Activated CD8-positive, alpha-beta memory T cell treated with anti-CD3 and anti-CD28 coated beads, Interleukin-2, amount 50 U/mL, for 48 hours (primary cell): ENCODE data around the gene HES6.
"Not testable (repeated sequence)": the region's sequence is repeated elsewhere in the genome, so short reads cannot be mapped to it uniquely, and the experiment has no call there.

Experiments used
- DNase-seq: peaks from one replicate; pipeline ENCODE4 v3.0.0-alpha.2; 2020

Gene HES6, protein sequence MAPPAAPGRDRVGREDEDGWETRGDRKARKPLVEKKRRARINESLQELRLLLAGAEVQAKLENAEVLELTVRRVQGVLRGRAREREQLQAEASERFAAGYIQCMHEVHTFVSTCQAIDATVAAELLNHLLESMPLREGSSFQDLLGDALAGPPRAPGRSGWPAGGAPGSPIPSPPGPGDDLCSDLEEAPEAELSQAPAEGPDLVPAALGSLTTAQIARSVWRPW

DNA sequence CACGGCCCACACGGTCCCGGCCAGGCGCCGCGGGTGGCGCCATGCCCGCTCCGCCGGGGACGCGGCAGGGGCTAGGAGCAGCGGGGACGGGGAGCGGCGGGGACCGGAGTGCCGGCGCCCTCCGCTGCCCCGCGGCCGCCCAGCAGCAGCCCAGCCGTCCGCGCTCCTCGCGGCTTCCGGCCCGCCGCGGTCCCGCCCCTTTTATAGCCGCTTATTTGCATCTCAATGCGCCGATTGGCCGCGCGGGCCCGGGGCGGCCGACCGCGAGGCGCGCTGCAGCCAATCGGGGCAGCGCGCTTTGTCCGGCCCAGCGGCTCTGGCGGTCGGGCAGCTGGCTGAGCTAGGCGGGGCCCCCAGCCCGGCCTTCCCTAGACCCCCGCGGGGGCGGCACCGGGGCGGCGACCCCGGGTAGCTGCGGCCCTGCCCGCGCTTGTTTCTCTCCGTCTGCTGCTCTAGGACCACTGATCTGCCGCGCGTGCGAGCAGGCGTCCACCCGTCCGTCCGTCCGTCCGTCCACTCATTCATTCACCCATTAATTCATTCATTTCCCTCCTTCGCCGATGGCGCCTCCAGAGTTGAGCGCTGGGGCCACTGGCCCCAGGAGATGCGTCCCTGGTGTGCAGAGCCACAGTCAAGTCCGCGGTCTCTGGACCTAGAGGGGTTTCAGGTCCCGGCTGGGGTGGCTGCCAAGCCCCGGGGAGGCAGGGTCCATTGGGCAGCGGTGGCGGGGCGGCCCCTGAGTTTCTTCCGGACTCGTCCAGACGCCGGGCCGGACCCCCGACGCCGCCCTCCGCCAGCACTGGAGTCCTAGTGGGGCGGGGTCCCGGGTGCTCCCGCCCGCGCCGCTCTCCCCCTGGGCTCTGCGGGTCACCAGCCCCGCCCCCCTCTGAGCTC lies at the start of gene HES6:
Gene HES6 (minus strand): TSS at position 176 of the 894 bp plus-strand sequence. CDS start 133 bp downstream, at position 43.
- DNase-seq = peak; percentile 86

DNA sequence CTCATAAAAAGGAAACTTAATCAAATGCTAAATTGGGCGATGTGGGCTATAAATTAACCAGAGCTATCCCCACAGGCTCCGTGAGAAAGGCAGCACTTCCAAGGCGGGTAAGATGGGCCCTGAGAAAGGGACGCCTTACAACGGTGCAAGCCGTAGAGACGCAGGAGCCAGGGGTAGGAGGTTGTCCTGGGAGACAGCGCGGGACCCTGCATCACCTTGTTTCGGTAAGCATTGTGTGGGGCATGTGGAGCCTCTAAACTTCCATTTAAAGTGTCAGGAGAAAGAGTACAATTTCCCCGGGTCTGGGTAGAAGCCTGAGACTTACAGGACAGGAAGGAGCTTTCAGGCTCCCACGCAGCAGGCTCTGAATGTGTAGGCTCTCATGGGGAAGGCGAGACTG lies 49.7 kb upstream of the HES6 start:
- no peak for DNase-seq

DNA sequence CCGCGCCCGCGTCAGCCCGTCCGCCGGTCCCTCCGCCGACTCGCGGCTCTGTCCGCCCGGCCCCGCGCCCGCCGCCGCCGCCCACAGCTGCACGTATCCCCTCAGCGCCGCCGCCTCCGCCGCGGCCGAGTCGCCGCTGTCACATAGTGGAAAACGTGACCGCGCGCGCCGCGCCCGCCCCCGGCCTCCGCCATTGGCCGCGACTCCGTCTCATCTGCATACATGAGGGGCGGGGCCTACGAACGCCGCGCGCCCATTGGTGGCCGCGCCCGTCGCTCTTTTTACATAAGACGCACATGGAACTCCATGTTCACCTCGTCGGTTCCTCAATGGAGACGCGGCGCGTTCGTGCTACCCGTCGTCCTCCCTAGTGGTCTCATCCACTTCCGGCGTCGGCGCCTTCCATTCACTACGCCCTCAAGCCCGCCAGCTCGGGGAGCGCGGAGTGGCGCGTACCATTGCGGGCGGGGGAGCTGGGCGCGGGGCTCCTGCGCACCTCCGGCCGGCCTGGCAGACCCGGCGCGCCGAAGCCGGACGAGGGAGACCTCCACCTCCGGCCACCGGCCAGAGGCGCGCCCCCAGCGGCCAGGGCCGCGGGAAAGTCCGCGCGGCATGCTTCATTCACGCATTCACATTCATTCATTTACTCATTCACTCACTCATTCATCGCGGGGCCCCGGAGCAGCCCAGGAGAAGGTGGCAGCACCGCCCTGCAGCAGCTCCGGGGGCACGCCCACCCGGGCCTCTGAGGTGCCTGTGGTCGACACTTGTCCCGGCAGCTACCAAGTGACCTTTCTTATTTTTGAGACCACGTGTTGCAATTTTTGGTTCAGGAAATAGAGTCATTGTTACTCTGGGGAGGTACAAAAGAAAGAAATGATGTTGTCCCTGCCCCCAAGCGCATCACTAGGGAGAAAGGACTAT lies 49.1 kb upstream of the HES6 start:
- DNase-seq = peak; percentile 99

DNA sequence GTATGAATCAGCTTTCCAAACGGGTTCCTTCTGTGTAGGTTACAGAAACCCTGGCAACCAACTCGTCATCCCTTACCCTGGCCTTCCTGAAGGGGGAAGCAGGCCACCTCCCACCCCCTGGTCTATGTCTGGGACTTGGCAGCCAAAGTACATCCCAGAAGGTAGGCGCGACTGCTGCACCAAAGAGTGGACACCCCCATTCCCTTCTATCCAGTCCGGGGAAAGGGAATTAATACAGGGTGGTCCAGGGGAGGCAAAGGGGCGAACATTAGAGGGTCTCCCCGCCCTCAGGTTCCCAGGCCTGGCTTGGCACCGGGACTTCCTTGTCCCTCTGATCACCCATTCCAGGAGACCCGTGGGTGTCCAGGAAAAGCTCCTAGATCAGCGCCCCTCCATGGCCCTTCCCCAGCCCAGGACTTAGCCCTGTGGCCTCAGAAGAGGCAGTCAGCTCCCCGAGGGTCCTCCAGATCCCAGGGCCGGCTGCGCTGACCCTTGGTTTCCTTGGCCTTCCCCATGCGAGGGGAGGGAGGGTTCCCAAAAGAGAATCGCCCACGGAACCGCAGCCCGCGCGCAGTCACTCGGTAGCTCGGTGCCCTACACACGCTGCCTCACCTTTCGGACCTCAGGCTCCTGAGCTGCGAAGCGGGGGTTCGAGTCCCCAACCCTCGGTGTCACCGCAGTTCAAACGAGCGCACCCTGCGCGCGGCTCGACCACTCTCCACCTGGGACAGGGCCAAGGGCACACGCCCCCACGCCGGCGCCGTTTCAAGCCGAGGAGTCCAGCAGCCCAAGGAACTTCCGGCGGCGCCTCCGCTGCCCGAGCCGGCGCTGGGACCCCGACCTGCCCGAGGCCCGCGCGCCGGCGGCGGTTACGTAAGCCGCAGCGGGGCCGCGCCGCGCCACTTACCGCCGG lies 48.2 kb upstream of the HES6 start, which contains the start of gene PER2:
Gene PER2 (minus strand): TSS at position 874 of the 913 bp plus-strand sequence. CDS start 10,674 bp downstream, outside the sequence.
- peak; percentile 80 for DNase-seq

DNA sequence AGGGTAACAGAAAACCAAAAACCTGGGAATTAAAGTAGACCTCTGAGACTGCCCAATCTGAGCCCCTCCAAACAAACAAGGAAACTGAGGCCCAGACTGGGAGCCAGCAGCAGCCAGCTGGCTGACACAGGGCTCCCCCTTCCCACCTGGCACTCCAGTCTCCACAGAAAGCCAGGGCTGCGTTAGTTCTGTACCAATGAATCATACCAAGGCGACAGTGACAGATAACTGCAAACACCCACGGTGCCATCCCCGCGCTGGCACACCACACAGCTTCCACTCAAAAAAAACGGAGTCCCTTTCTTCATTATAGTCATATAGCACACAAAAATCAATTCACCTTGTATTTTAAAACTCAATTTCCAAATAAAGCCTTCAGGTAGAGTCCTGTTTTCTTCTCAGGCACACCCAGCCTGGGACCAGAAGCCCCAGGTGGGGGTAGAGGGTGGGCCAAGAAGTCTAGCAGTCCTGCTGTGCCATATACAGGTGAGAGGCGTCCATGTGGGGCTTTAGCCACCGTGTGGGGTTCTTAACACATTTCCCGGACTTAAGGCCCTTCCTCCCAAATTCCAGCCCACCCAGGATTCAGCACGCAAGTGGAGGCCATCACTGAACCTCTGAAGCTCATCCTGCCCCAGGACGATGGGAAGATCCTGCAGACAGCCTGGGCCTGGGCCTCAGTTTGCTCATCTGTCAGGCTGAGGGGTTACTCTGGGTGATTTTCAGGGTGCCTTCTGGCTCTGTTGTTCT lies 47.3 kb upstream of the HES6 start:
- DNase-seq = peak; percentile 65

DNA sequence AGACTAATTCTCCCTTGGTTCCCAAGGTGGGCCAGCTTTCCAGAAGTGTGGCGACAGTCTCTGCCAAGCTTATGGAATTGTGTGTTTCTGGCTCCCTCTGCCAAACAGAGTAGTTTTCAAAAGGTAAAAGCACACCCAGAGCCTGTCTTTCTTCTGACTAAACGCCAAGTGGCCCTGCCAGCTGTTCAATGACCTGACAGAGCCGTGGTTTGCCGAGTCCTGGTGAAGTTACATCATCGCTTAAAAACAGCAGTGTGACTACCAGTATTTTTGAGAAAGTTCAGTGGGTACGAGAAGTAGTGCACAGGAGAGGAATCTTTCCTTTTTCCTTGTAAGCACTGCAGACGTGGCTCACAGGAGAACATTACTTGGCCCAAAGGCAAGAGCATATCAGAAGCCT lies 46.7 kb upstream of the HES6 start:
- DNase-seq = no peak

DNA sequence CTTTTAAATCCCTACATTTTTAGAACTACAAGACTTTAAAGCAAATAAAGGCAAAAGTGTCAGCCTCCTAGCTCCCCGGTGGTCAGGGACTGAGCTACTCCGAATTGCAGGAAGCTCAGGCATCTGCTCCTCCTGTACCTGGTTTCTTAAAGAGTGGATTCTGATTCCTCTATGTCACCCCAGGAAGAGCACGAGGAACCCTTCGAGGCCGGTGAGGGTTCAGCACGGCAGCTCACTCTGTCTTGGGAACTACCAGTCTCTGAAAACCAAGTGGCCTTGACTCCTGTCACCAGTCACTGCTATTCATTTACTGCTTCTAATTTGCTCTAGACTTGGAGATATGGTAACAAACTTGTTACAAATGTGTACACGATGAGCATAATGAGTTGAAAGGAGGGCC lies 46.3 kb upstream of the HES6 start:
- DNase-seq = no peak

DNA sequence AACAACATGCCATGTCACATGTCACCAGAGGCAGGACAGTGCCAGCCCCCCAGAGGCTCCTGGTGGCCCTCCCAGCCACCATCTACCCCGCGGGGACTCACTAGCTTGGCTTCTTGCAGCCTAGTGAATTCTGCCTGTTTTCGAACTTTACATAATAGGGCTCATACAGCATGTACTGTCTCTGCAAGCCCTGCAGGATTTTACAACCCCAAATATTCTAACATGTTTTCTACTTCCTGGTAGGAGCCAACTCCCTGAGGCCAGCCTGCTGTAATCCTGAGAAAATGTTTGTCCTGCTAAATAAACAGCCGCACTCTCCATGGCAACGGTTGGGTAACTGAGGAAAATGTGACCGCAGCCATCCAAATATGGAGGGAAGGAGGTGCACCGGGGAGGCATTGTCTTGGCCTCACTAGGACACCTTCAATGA lies 45.8 kb upstream of the HES6 start:
- no peak for DNase-seq

DNA sequence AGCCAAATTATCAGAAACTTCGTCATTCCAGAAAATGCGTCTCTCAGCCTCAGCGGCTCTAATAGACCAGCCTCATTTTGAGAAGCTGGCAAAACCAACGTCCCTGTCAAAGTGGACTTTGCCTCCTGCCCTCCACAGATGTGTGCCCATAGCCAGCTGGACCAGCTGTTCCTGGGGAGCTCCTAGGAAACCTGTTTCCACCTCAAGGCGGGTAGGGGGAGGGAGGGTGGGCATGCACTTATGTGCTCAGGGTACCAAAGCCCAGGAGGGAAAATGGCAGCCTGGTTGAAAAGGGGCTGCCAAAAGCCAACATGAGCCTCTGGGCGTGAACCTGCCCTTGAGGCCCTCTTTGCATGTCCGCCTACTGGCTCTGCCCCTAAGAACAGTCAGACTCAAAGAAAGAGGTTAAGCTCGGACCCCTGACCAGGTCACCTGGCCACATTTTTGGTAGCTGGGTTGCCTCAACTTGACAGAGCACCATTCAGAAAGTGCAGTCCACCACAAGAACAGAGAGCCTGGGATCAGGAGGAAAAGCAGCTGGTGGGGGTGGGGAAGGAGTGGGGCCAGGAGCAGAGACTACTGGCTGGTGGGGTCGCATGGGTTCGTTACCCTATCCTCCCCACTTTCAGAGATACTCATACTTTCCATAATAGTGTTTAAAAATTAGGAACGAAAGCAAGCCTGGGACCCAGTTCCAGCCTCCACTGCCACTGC lies 45.1 kb upstream of the HES6 start:
- no peak for DNase-seq

DNA sequence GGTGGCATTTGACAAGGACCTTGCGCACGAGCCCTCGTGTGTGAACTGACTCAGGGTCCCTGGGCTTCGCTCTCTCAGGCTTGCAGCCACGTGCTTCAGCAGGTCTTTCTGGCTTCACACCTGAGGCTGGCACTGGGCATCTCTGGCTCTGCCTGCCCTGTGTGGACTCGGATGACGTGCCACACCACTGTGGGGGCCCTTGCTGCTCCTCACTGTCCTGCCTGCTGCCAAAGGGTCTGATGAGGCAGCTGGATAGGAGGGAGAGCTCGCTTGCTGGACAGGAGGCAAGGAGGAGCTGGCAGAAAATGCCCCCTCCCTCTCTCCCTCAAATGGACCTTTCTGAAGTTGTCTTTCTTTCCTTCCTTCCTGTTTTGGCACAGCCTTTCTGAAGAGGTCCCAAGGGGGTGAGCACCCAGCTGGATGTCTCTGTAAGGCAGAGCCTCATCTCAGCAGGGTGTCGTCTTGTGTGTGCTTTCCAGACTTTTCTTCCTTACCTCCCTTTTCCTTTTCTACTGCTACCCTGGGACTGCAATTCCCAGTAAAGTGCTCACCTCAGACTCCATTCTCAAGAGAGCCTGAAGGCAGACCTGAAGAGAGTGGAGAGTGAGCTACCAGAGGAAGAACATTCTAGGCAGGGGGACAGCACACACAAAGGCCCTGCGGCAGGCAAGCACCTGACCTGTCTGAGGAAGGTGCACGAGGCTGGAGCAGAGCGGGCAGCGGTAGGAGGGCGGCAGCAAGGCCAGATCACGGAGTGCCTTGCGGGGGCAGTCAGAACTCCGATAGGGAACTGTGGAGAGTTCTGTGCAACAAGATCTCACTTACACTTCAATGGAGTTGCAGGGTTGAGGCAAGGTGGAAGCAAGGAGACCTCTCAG lies 43.3 kb upstream of the HES6 start:
- DNase-seq = no peak

DNA sequence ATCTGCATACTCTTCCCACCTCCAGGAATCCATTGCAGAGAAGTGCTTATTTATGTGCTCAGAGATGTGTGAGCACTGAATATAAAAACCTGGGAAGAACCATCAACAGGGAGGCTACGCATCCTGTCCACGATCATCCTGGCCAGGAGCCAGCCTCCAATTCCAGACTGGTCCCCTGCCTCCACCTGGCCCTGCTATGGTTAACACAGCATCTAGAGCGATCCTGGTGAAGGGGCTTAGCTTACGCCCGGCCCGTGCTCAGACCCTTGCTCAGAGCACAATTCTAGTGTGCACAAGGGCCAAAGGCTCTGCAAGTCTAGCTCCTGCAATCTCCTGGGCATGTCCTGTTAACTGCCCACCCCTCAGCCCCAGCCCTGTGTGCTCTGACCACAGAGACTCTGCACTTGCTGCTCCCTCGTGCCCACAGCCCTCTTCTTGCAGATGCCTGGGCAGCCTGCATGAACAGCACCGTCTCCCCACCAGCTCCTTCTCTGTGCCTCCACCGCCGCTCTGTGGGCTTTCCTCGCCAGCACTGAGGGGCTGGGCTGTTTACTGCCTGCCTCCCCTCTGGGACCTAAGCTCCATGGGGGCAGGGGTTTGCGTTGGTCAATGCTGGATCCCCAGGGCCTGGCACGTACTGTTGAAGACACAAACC lies 42.1 kb upstream of the HES6 start:
- no peak for DNase-seq

DNA sequence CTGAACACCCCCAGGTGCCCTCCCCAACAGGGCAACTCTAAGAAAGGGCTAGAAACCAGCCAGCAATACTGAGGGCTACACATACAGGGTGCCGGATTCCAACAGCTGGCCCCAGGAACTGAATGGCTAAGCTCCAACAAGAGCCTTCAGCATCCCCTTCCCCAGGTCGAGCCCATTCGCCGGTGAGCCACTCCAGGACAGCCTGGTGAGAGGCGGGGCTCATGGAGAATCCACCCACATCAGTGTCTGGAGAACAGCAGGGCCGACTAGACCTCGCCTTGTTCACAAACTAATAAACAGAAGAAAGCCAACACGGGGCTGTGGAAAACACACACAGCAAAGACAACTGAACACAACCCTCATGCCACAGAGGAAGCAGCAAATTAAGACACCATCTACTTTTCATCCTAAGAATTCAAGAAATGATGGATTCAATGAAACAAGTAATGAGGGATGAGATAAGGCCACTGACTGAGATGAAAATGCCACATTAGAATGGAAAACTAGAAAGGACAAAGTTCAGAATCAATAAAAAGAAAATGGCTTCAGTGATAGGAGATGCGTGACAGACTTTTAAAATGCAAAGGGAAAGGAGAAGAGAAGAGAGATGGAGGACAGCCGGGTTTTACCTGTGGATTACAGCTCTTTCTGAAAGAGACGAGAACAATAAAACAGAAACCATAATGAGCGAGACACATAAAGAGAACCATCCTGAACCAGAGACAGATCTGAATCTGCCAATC lies 40.4 kb upstream of the HES6 start:
- DNase-seq = no peak

DNA sequence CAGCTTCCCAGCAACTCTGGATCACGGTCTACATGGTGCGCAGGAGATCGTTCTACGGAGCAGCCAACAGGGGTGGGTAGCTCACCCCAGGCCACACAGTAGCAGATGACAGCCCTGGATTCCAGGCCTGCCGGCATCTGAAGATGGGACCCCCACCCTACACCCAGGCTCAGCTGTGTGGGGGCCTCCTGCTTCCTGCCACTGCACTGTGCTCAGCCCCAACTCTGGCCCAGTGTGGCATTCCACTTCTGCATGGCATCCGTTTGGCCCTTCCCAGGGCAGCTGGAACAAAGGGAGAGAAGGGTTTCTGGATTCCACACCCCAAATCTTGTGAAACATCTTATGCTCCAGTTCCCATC lies 39.5 kb upstream of the HES6 start:
- no peak for DNase-seq

DNA sequence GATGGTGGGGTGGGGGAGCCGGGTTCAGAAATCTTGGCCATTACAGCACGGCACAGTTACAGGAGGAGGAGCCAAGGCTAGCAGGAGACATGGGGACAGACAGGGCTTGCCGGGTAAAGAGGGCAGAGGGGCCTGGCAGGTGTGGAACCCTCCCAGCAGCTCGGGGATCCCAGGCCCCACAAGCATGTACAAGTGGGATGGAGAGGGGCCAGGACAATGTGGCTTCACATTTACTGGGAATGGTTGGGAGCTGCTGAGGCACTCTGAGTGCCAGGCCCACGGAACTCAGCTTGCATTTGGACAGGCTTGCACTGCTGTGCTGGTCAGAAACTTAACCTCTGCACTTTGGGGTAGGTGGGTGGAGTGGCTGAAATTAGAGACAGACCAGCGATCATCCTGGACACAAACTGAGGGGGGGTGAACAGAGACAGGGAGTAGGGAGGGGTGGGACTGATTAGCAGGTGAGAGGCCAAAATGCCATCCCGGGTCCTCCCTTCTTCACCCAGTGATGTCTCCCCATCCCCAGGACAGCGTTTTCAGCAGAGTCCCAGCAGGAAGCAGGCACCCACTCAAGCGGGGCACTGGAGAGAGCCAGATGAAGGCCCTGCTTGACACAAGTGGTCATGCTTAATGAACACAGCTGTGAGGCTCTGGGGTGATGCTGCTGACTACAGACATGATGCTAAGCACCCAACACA lies 38.9 kb upstream of the HES6 start:
- DNase-seq = no peak

DNA sequence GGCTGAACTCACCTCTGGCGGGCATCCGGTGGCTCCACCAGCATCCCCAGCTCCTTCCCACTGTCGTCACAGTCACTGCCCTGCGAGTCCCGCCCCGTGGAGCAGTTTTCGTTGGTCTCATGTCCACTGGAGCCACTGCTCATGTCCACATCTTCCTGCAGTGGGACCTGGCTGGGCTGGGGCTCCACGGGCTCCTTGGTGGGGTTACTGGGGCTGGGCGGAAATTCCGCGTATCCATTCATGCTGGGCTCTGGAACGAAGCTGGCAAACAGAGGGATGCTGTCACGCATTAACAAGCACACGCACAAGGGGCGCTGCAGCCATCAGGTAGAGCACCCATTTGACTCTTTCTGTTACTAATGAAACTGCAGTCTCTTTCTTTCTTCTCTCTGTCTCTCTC lies 37.9 kb upstream of the HES6 start:
- DNase-seq = no peak

DNA sequence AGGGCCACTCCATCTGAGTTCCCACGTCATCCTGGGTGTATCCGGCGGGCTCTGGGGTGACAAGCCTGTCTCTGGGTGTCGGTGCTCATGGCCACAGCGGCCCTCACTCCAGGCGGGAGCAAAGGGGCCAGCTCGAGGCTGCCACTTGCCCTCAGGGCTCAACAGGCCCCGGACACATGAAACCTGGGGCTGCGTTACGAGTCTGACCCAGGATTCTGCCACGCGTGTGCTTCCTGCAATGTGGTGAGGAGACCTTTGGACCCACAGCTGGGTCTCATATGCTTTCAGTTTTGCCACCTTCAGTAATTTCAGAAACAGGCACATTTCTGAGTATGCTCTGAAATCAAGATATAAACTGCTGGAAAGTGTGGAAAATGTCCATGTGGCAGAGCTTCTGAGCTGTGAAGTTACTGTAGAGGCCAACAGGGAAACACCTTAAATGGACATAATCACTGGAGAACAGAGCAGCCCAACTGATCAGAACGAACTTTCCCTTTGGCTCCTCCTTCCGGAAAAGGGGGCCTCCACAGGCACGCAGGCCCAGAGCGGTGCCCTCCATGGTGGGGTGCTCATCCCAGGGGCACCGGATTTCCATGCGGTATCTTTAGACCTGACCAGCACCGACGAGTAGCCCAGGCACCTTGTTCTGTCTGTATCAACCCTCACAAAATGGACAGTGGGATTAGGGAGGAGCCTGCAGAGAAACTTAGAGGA lies 34.5 kb upstream of the HES6 start:
- DNase-seq = no peak

DNA sequence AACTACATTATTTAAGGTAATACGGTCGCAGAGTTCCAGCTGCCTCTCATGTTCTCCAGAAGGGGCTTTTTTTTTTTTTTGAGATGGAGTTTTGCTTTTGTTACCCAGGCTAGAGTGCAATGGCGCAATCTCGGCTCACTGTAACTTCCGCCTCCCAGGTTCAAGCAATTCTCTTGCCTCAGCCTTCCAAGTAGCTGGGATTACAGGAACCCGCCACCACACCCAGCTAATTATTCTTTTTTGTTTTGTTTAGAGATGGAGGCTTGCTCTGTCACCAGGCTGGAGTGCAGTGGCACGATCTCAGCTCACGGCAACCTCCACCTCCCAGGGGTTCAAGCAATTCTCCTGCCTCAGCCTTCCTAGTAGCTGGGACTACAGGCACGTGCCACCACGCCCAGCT lies 33.6 kb upstream of the HES6 start:
- DNase-seq = not testable (repeated sequence)
